Mammary epithelial cell (primary cell): ENCODE results near the gene ZNF570.

Experiments used
- CTCF ChIP-seq, 2 donors: IDR thresholded peaks in 1 of 2; conservative IDR thresholded peaks in 1 of 2; 2 replicates each; pipeline ENCODE4 v1.5.1; 2011 to 2012; ENCODE audit warnings: inconsistent platforms in 2 of 2, low read length in 2 of 2, mild to moderate bottlenecking in 2 of 2, control low read depth in 1 of 2, low read depth in 1 of 2; ENCODE audit not compliant: insufficient read depth in 1 of 2; ENCODE audit errors: extremely low read depth in 1 of 2
- EZH2 ChIP-seq: IDR thresholded peaks from 2 replicates; pipeline ENCODE4 v1.6.1; 2012; ENCODE audit warnings: low read length, inconsistent platforms, borderline replicate concordance

- TF ChIP-seq CTCF (conservative IDR thresholded peaks at IDR 0.05 in 1 of 2, IDR thresholded peaks at IDR 0.05 in 1 of 2; ENCODE audit: extremely low read depth in 1 of 2, insufficient read depth in 1 of 2, low read depth in 1 of 2, low read length in 2 of 2) (no peak), EZH2 (no peak)
Observed at GRCh38 chr19:37466277-37466797, 2.8 kb upstream of the ZNF570 start.
